SHP77 treated with DMSO at 0.1 percent for 48 hours (cell line): ENCODE measurements around the gene CARD10.
"Not testable (repeated sequence)": the region's sequence is repeated elsewhere in the genome, so short reads cannot be mapped to it uniquely, and the experiment has no call there.

Experiments used
- DNase-seq: peaks from one replicate; lab custom pipeline; 2025; lab: John Stamatoyannopoulos, UW

Gene CARD10

DNA sequence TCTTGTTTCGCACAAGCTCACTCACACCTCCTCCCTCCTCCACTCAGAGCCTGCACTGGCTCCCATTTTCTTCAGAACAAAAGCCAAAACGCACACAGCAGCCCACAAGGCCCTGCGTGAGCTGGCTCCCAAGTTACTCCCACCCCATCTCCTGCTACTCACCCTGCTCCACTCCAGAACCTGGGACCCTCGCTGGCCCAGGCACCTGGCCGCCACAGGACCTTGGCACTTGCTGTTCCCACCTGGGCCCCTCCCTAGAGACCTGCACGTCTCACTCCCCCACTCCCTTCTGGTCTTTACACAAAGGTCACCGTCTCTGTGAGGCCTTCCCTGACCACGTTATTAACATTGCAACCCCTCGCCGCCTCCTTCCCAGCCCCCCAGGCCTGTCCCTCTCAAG is 32.1 kb downstream of the CARD10 start:
- DNase-seq, result no peak

DNA sequence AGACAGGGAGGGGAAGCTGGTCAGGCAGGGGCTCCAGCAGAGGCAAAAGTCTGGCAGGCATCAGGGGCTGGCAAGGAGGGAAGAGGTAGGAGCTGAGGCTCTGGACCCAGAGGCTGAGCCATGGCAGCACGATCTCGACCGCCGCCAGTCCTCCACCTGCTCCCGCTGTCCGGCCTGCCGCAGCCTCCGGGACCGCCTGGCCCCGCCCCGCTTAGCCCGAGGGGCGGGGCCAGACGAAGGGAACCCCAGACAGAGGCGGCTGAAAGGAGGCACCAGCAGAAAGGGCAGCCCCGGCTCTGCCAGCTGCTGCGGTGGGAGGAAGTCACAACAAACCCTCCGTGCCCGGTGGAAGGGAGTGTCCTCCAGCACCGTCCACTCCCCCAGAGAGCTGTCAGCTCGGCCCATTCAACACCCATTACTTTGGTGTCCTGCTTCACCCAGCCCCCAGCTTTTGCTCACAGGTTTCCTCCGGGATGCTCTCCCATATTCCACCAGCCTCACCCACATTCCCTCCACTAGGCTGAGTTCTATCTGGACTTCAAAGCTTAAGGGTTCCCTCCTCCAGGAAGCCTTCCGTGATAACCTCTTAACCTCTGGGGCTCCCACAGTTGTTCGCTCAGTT is 32.9 kb downstream of the CARD10 start, which contains the start of gene MFNG:
Gene MFNG, minus strand, starts transcription at position 161 of the 622 bp plus-strand sequence. CDS start 207 bp downstream, outside the sequence.
- DNase-seq, result peak; percentile 66

DNA sequence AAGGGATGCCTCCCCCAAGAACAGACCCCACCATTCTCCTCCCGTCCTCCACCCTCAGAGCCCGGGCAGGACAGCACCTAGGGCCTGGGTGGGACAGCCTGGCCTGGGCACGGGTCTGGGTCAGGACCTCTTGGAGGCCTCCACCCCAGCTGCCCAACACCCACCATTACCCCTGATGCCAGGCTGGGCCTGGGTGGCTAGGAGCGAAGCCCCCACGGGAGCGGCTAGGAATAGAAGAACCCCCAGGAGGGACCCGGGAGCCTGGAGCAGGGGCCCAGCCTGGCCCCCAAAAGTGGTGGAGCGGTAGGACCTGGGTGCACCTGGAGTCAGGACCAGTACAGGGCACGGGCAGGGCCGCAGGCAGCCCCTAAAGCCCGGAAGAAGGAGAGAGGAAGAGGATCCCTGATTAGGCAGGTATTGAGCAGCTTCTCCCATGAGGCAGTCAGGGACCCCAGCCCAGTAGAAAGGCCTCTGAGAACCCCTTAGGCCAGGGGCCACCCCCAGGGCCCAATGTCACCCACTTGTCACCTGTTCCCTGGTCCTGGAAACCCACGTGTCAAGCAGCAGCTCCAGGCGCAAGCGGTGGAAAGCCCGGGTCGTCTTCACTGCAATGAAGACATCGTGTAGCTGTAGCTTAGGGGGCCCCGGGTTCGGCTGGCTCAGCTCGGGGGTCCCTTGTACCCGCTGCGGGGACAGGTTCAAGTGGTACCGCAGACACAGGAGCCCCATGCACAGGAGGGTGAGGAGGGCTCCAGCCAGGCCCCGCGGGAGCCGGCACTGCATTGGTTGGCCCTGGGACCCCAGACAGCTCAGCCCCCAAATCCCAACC is 33.6 kb downstream of the CARD10 start:
- no peak for DNase-seq

DNA sequence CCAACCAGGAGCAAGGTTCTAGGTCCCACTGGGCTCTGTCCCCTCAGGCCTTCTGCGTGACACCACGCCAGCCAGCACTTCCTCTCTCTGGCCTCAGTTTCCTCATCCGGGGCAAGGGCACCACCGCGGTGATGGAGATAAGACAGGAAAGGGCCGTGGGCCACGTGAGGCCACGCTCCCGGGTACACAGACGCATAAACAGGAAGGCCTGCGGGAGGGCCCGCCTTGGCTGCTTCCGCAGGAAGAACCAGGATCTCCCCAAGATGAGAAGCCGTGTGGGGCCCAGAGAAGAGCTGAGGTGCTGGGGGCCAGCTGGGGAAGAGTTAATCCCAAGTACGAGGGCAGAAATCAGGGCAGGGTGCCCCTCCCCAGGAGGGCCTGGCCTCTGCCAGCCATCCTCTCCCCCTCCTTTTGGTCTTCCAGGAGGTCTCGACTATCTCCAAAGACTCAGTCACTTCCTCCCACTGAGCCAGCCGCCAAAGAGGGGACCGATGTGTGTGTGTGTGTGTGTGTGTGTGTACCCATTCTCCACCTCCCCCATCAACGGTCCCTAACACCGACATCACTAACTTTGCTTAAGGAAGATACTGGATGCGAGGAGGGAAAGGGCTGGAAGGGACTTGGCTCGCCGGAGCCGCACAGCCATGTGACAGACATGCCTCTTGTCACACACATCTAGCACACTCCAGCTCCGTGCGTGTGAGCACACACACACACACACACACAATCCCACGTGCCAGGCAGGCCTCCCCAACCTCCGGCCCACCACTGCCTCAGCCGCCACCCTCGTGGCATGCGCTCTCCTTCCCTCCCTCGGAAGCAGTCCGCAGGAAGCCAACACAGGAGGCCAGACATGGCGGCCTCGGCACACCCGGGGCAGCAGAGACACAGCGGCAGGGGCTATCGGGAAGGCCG is 34.5 kb downstream of the CARD10 start:
- DNase-seq, result no peak

DNA sequence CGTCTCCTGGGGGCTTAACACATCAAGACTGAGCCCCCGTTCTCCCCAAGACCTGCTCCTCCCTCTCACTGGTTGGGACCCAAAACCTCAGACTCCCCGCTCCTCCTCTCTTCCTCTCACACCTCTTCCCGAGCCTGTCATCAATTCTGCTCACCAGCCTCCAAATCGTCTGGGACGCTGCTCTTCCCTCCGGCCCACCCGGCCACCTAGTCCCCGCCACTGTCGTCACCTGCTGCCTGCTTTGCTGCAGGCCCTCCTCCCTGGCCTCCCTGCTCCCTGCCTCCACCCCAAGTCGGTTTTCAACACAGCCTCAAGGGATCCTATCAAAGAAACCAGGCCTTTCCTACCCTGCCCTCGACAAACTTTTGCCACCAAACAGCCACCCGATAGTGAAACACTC is 36.2 kb downstream of the CARD10 start:
- no peak for DNase-seq

DNA sequence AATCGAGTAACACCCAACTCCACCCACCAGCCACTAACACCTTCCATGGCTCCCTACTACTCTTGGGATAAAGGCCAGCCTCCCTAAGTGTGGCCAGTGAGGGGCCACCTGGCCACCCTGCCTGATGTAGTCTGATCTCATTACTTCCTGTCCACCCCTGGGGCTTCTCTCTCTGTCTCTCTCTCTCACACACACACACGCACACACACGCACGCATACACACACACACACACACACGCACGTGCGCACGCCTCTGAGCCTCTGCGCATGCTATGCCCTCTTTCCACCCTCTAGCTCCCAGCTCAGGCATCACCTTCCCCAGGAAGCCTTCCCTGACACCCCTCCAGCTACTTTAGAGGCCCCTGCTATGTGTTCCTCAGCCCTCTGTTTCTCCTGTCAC is 37.0 kb downstream of the CARD10 start:
- no peak for DNase-seq

DNA sequence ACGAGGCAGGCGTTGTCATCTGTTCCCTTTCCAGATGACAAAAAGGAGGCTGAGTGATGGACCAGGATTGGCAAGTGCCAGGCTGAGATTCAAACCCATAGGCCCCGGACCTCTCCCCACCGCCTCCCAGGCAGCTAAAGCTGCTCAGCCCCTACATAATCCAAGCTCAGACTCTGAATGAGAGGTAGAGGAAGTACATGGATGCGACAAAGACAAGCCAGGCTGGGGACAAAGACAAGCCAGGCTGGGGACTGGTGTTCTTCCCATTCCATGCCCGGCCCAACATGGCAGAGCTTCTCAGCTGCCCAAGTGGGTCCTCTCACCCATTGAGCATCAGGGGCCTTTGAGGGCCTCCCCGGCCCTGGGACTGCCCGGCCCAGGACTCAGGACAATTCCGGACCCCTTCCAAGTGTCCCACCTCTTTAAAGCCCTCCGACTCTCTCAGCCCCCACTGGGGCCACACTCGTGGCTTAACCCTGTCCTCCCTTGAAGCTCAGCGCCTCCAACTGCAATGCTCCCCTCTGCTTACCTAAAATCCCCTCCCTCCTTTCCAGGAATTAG is 37.8 kb downstream of the CARD10 start:
- no peak for DNase-seq

DNA sequence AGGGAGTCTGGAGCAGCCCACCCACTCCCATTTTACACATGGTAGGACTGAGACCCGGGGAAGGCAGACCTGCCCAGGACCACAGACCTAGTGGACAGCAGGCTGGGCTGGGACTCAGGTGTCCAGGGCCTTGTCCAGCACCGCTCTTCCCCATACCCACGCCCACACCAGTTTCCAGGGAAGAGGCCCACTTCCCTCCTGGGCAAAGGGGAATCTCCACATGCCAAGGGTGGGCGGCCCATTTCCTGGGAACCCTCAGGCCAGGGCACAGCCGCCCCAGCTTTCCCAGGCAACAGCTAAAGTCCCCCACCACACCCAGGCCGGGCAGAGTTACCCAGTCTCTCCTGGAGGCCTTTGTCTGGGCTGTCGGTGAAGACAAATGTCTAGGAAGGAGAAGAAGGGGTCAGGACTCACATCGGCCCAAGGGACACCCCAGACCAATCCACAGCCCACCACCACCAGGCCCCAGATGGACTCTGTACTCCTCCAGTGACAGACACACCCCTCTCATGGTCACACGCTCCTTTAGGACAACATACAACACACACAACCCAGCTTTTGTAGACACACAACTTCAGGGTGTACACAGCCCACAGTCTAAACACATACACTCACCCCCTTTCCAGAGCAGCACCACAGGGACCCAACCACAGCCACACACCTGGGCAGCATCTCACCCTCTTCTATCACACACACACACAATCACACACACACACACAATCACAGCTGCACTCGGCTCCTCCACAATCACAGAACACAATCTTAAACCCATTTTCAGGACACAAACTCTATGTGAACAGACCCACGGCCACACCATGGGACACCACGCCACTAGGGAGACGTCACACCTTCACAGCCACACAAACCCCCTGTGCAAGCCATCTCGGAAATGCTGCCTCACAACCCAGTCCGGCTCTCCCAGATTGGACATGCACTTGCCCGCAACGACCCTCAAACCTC is 38.5 kb downstream of the CARD10 start:
- DNase-seq, result no peak

DNA sequence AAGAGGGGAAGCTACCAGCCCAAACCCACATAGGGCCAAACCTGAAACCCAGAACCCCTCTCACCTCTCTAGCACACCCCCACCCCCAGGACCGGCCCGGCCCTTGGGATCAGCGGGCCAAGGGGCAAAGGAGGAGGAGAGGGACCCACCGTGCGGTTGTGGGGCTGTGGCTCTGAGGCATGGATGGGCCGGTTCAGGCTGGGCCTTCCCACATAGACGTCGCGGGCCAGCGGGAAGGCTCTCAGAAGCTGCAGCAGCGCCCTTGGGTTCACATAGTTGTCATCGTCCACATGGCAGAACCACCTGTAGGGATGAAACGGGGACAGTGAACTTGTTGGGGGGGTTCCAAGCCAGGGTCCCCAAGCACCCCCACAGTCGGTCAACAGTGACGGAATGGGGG is 40.0 kb downstream of the CARD10 start:
- no peak for DNase-seq

DNA sequence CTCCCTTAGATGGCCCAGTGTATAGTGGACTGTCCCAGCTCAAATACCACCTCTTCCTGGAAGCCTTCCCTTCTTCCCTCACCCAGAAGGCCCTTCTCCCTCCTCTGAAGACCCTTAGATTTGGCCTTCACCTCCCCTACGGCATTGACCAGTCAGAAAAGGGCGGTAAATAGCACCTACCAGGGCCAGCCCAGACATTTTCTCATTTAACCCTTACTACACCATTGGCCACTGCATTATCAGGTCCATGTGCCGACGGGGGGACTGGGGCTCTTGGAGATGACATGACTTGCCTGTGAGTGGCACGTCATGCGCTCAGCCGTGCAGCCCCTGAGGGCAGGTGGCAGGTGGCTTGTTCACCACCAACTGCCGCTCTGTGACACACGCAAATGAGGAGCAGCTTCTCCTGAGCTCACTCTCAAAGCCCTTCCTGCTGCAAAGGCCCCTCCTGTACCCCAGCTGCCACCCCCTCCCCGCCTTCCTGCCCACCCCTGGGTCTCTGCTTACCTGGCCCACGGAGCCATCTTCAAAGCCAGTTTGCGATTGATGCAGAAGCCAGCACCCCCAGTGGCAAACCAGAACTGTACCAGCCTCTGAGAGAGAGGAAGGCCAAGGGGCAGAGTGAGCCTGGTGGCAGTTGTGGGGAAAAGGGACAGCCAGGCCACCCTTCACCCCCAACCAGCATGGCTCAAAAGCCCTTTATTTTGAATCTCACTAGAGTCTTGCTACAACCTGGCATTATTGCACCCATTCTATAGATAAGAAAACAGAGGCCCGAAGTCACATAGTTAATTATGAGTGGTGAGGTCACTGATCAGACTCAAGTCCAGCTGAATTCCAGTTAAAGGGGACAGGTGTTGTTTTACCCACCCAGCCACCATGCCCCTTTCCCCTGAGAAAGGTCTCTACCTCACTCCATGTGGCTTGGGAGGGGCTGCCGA is 42.6 kb downstream of the CARD10 start:
- no peak for DNase-seq

DNA sequence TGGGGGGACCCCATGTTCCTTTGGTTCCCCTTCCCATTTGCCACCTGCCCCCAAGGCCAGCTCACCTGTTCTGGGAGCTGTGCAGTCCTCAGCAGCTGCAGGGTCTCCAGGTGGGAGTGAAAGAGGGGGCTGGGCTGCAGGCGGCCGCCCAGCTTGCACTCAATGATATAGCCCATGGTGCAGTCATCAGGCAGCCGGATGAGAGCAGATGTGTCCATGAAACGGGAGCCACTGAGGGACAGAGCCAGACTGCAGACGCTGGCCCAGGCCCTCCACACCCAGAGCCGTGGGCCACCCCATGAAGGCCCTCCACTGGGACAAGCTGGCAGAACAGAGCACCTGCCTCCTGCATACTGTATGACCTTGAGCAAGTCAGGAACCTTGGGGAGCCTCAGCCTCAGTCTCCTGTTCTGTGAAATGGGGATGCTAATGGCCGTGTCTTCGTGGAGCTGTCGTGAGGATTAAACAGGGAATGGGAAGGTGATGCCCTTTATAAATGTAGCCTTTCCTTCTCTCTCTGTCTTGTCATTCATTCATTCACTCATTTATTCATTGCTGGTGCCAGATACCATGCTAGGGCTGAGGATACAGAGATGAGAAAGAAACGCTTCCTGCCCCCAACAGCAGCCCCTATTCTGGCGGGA is 44.6 kb downstream of the CARD10 start:
- no peak for DNase-seq

DNA sequence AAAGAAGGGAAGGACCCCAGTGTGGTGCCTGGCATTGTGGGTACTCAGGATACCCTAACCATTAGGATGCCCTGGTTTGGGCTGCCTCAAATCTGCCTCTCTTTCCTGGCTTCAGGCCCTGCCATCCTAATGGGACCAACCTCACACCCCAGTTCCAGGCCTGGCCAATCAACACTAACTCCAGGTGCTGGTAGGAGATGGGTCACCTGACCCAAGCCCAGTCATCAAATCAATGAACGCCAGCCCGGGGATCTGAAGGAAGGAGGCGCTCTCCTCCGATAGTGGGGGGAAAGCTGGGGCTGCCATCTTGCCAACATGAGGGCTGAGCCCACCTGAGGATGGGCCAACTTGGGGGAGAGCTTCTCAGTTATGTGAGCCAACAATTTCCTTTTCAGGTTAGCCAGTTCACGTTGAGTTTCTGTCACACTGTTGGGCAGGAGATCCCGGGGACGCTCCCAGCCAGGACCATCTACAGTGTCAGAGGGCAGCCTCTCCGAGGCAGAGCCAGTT is 45.7 kb downstream of the CARD10 start:
- no peak for DNase-seq

DNA sequence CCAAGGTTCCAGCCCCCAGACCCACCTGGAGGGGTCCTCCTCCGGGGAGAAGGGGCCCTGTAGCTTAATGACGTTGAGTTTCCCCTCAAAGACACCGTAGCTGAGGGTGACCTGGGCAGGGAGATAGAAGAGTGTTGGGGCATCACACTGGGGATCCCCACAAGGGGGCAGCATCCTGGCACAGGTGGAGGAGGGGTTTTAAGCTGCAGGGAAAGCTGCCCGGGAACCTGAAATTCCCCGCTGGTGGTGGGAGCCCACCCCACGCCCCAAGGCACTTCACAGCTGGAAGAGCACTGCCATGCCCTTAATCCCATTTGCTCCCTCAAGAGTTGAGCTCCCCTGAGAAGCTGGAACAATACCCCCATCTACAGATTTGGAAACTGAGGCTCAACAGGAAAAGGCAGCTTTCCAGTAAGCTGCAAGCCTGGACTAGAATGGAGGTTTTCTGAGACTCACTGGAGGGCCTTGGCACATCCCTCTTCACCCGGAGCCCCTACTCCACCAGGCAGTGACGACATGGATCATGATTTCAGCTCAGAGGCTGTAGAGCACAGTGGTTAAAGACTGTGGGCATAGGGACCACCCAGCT is 46.7 kb downstream of the CARD10 start:
- no peak for DNase-seq

DNA sequence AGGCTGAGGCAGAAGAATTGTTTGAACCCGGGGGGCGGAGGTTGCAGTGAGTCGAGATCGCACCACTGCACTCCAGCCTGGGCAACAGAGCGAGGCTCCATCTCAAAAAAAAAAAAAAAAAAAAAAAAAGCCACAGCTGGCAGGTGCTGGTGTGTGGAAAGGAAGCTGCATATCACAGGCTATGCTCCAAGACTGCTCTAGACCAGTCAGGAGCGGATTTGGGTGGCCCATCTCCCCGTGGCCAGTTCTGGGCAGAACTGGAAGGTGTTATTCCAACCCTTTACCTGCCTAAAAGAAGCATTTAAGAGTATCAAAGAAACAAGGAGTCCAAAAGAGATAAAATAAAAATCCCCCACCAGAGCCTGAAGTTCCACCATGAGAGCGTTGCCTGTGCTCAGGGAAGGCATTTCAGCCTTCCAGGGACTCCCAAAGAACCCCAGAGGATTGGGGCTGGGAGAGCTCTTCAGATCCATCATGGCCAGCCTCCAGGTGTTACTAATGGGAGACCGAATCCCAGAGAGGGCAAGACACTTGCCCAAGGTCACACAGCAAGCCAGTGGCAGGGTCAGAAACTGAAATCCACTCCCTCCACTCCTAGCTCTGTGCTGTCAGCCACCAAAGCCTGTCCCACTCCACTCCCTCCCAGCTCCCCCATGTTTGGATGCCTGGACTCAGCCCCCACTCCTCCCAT is 47.3 kb downstream of the CARD10 start:
- DNase-seq, result no peak

DNA sequence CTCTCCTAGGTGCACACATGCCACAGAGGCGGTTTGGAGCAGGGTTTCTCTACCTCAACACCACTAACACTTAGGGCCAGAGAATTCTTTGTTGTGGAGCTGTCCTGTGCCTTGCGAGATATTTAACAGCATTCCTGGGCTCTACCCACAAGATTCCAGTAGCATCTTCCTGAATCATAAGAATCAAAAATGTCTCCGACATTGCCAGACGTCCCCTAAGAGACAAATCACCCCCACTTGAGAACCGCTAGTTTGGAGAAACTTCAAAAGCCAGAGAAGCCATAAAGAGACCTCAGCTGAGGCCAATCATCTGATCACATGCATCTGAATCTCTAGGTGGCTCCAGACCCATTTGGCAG is 49.1 kb downstream of the CARD10 start:
- DNase-seq, result no peak

DNA sequence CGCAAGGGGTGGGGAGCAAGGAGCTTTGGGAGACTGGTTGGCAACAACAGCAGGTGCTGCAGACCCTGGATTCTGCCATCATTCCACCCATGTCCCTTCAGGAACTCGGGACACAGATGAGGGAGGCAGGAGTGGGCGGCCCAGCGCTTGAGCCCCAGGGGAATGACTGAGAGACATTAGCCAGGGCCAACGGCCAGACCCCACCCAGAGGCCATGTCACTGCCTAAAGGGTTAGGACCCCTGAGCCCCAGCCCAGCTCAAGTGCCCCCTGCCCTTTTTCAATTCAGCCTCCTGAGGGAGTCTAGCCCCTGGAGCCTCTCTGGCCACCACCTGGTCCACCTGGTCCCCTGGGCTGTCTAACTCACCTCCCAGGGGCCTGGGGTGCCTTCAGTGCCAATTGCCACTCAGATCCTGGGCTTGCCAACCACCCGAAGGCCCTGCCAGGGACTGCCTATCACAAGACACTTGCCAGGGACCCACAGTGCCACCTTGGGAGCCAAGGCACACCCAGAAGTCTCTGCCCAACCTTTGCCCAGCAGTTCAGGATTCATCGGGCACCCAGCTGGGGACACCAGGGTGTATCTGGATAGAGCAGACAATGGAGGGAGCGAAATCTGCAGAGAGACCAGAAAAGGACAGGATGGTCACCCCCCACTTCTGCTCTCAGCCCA is 49.7 kb downstream of the CARD10 start:
- DNase-seq, result no peak

DNA sequence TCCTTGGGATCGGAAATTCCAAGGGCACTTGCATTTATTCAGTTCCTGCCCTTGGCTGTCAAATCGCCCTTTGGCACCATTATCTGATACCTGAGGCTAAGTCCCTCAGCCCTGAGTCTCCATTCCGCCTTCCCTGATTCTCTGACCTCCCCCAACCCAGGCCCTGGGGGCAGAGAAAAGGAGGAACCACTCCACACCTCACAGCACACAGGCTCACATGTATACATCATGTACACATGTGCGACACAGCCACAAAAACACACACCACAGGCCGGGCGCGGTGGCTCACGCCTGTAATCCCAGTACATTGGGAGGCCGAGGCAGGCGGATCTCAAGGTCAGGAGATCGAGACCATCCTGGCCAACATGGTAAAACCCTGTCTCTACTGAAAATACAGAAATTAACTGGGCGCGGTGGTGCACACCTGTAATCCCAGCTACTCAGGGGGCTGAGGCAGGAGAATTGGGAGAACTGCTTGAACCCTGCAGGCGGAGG is 51.0 kb downstream of the CARD10 start:
- DNase-seq, result not testable (repeated sequence)
